ENCODE results near the gene SELENOW. TPM values are rescaled to one million over a fixed set of nuclear protein-coding genes. Genes with fewer than 3 reads are reported as not detected.

Gene SELENOW
- total and polyA plus RNA-seq, 2 donors (not counting 1 experiment from before 2014, with no cell fraction given): 47.7 to 73.7 TPM

GRCh38 chr19:47729799-47730520 is 48.5 kb upstream of the SELENOW start:
- WGBS (ENCODE audit: insufficient coverage): 12% methylated on average over 28 of the region's 30 CpGs
- ATAC-seq (ENCODE audit: low read depth): peak; percentile 33
- Mint-ChIP-seq H3K27me3 (peaks cover 43% of the 10 kb centered on the region), H3K4me1 (peaks cover 7% of the 10 kb centered on the region), H3K27ac (no peak overlapping the region), H3K4me3 (peak overlapping the region; percentile 10), H3K9me3 (ENCODE audit: insufficient read depth) (no peaks in the 10 kb centered on the region)
- Histone ChIP-seq H3K4me2 (replicated peaks; ENCODE audit: low read depth, low read length, poor library complexity, severe bottlenecking) (peak overlapping the region; percentile 55), H4K20me1 (ENCODE audit: control insufficient read depth, insufficient read depth, low read length, poor library complexity, severe bottlenecking) (no peaks in the 10 kb centered on the region), H2AFZ (ENCODE audit: insufficient read depth, low read depth, low read length, poor library complexity, severe bottlenecking) (peak overlapping the region; percentile 69), H3K4me1 (ENCODE audit: control insufficient read depth in 2 of 2, insufficient read depth in 2 of 2, low read length in 2 of 2) (peaks cover 10 to 16% of the 10 kb centered on the region in 2 donors), H3K27me3 (replicated peaks in 1 of 4; ENCODE audit: control extremely low read depth in 1 of 4, control insufficient read depth in 3 of 4, insufficient read depth in 4 of 4, low read length in 3 of 4) (peaks cover 0 to 26% (median 11%) of the 10 kb centered on the region in 4 experiments), H3K9ac (ENCODE audit: low read length) (no peak overlapping the region), H3K36me3 (replicated peaks in 1 of 2; ENCODE audit: control extremely low read depth in 1 of 2, control insufficient read depth in 1 of 2, extremely low read depth in 1 of 2, insufficient read depth in 2 of 2, low read length in 1 of 2) (no peaks in the 10 kb centered on the region), H3K4me3 (ENCODE audit: control extremely low read depth in 1 of 5, extremely low read depth in 1 of 5, insufficient read depth in 1 of 5, low read depth in 2 of 5, low read length in 4 of 5) (no peak overlapping the region), H3K27ac (ENCODE audit: low read length in 2 of 2) (no peak overlapping the region), H3K9me3 (ENCODE audit: control extremely low read depth in 1 of 3, control insufficient read depth in 2 of 3, insufficient read depth in 1 of 3, low read length in 2 of 3) (peaks cover 0 to 8% (median 0%) of the 10 kb centered on the region in 3 donors), H3K79me2 (ENCODE audit: control insufficient read depth, insufficient read depth, low read length) (no peaks in the 10 kb centered on the region)
- intact Hi-C loops (cut with micrococcal nuclease): no loop called here
- POLR2A ChIA-PET: no interaction called here
- no peak for DNase-seq
- CTCF ChIA-PET: no interaction called here
- TF ChIP-seq CTCF (IDR thresholded peaks at IDR 0.05) (no peak), EZH2 (IDR thresholded peaks at IDR 0.05; ENCODE audit: borderline replicate concordance, insufficient read depth, low read depth, low read length, poor library complexity, severe bottlenecking) (no peak)

- Histone ChIP-seq H3K36me3 (replicated peaks in 1 of 2; ENCODE audit: control extremely low read depth in 1 of 2, control insufficient read depth in 1 of 2, extremely low read depth in 1 of 2, insufficient read depth in 2 of 2, low read length in 1 of 2) (no peaks in the 10 kb centered on the region), H3K79me2 (ENCODE audit: control insufficient read depth, insufficient read depth, low read length) (no peaks in the 10 kb centered on the region), H3K4me3 (ENCODE audit: control extremely low read depth in 1 of 5, extremely low read depth in 1 of 5, insufficient read depth in 1 of 5, low read depth in 2 of 5, low read length in 4 of 5) (no peak overlapping the region), H3K4me2 (replicated peaks; ENCODE audit: low read depth, low read length, poor library complexity, severe bottlenecking) (peak overlapping the region; percentile 55), H3K4me1 (ENCODE audit: control insufficient read depth in 2 of 2, insufficient read depth in 2 of 2, low read length in 2 of 2) (peaks cover 10 to 16% of the 10 kb centered on the region in 2 donors), H3K9me3 (ENCODE audit: control extremely low read depth in 1 of 3, control insufficient read depth in 2 of 3, insufficient read depth in 1 of 3, low read length in 2 of 3) (peaks cover 0 to 8% (median 0%) of the 10 kb centered on the region in 3 donors), H3K27me3 (replicated peaks in 1 of 4; ENCODE audit: control extremely low read depth in 1 of 4, control insufficient read depth in 3 of 4, insufficient read depth in 4 of 4, low read length in 3 of 4) (peaks cover 0 to 23% (median 11%) of the 10 kb centered on the region in 4 experiments), H2AFZ (ENCODE audit: insufficient read depth, low read depth, low read length, poor library complexity, severe bottlenecking) (no peak overlapping the region), H3K27ac (ENCODE audit: low read length in 2 of 2) (no peak overlapping the region), H3K9ac (ENCODE audit: low read length) (no peak overlapping the region), H4K20me1 (ENCODE audit: control insufficient read depth, insufficient read depth, low read length, poor library complexity, severe bottlenecking) (no peaks in the 10 kb centered on the region)
- 70% methylated on average over 2 of the region's 8 CpGs for WGBS (ENCODE audit: insufficient coverage)
- Mint-ChIP-seq H3K4me3 (peak overlapping the region; percentile 10), H3K4me1 (peaks cover 7% of the 10 kb centered on the region), H3K9me3 (ENCODE audit: insufficient read depth) (no peaks in the 10 kb centered on the region), H3K27ac (no peak overlapping the region), H3K27me3 (peaks cover 40% of the 10 kb centered on the region)
- no peak for DNase-seq
- ChIA-PET POLR2A (no interaction called here), CTCF (no interaction called here)
- ATAC-seq (ENCODE audit: low read depth): no peak
- intact Hi-C loops (cut with micrococcal nuclease): no loop called here
- TF ChIP-seq CTCF (IDR thresholded peaks at IDR 0.05) (no peak), EZH2 (IDR thresholded peaks at IDR 0.05; ENCODE audit: borderline replicate concordance, insufficient read depth, low read depth, low read length, poor library complexity, severe bottlenecking) (no peak)
Observed at GRCh38 chr19:47730521-47730889, 48.0 kb upstream of the SELENOW start.
